LNCaP clone FGC (cell line): Measurements from ENCODE around the gene PIM1.

Experiments
- DNase-seq: peaks from one replicate; pipeline ENCODE4 v3.0.0-alpha.2; 2011; ENCODE audit warnings: low read depth
- H3K4me3 ChIP-seq: 2 replicates; pipeline ENCODE4 v1.5.1; 2011; ENCODE audit warnings: mild to moderate bottlenecking, low read depth, low read length, control low read depth
- TF ChIP-seq, protein P1 (sequence below): IDR thresholded peaks from 2 replicates; pipeline ENCODE4 v1.5.1; 2012; ENCODE audit warnings: mild to moderate bottlenecking; ENCODE audit not compliant: control insufficient read depth, insufficient read depth; ENCODE audit errors: extremely low read depth

PIM1 gene

DNA sequence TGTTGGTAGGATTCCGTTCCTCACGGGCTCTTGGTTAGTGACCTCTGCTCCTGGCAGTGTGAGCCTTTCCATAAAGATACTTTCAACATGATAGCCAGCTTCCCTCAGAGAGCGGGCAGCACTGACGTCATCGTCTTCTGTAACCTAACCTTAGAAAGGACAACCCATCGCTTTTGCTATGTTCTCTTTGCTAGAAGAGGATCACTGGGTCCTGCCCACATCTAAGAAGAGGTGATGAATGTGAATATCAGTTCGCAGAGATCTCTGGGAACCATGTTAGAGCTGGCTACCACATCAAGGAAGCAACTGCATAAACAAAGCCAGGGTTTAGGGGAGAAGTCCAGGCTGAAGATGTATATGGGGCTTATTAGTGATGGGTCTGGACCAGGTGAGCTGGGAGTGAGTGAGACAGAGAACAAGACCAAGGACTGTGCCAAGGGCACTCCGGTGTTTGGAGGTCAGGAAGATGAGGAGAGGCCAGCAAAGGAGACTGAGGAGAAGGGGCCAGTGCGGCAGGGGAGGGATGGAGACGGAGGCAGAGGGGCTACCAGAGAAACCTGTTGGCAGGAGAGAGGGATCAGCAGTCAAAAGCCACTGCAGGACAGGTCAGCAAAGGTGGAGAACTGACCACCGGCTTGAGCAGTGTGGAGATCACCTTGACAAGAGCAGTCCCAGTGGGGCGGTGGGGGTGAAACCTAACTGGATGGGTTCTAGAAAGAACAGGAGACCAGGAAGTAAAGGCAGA lies 39.7 kb downstream of the PIM1 start:
- no peak overlapping the region for H3K4me3 ChIP-seq
- DNase-seq = no peak
- TF ChIP-seq, protein P1, sequence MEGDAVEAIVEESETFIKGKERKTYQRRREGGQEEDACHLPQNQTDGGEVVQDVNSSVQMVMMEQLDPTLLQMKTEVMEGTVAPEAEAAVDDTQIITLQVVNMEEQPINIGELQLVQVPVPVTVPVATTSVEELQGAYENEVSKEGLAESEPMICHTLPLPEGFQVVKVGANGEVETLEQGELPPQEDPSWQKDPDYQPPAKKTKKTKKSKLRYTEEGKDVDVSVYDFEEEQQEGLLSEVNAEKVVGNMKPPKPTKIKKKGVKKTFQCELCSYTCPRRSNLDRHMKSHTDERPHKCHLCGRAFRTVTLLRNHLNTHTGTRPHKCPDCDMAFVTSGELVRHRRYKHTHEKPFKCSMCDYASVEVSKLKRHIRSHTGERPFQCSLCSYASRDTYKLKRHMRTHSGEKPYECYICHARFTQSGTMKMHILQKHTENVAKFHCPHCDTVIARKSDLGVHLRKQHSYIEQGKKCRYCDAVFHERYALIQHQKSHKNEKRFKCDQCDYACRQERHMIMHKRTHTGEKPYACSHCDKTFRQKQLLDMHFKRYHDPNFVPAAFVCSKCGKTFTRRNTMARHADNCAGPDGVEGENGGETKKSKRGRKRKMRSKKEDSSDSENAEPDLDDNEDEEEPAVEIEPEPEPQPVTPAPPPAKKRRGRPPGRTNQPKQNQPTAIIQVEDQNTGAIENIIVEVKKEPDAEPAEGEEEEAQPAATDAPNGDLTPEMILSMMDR = no peak

GRCh38 chr6:37210313-37210968 lies 40.5 kb downstream of the PIM1 start:
- H3K4me3 ChIP-seq = no peak overlapping the region
- peak; percentile 69 for DNase-seq
- TF ChIP-seq, protein P1 = peak; percentile 90

DNA sequence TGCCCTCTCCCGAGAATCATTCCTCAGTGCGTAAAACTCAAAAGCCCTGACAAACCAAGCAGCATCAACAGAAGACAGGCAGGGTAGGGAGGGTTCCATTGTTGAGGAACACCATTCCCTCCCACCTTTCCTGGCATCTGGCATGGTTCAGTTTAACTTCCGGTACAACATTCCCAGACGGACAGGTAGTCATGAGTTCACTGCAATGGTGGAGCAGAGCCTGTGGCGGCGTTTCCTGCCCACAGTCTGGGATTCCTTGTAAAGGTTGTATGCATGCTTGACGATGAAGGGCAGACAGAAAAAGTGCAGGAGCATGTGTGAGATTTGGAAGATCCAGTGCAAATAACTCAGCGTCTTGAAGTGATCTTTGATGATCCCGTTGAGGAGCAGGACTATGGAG lies 42.3 kb downstream of the PIM1 start:
- H3K4me3 ChIP-seq = no peak overlapping the region
- TF ChIP-seq, protein P1 = no peak
- no peak for DNase-seq

GRCh38 chr6:37218061-37218460 lies 48.1 kb downstream of the PIM1 start:
- H3K4me3 ChIP-seq = no peak overlapping the region
- DNase-seq = no peak
- TF ChIP-seq, protein P1 = no peak

- no peak for DNase-seq
- TF ChIP-seq, protein P1 = no peak
- H3K4me3 ChIP-seq = no peak overlapping the region
Measured at GRCh38 chr6:37218511-37218910, 48.6 kb downstream of the PIM1 start.

DNA sequence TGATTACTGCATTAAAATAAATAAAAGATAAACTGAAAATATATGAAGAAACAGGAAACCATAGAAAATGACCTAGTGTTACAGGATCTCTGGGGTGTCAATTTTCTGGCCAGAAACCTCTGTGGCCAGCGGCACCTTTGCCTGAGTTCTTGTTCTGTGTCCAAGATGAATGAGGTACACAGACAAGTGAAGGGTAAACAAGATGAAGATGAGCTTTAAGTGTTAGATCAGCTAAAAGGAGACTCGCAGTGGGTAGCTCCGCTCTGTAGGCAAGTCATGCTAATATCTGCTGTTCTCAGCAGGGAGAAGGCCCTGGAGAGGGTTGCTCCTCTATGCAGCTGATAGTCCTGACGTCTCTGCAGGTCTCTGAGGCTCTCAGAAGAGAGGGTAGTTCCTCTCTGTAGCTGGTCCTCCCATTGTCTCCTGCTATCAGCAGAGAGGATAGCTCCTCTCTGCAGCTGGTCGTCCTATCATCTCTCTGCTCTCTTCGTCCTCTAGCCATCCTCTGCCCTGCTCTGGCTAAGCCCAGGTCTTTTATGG lies 51.7 kb downstream of the PIM1 start:
- no peak for DNase-seq
- TF ChIP-seq, protein P1 = no peak
- H3K4me3 ChIP-seq = peak overlapping the region; percentile 44
